HEK293 (cell line): ENCODE data around the gene EARS2.

Source experiments
- GLI4 ChIP-seq: fragments of 450-650 bp; formaldehyde crosslinking; IDR thresholded peaks from 2 replicates; pipeline ENCODE4 v1.5.1; 2016; ENCODE audit warnings: missing biosample characterization, missing genetic modification characterization
- HOXA7 ChIP-seq: sonication (generic); formaldehyde crosslinking; IDR thresholded peaks from 2 replicates; pipeline ENCODE4 v1.8.1; 2022; ENCODE audit warnings: missing genetic modification reagents, borderline replicate concordance
- KLF16 ChIP-seq: fragments of 450-650 bp; formaldehyde crosslinking; IDR thresholded peaks from 2 replicates; pipeline ENCODE4 v1.5.1; 2017; ENCODE audit warnings: missing biosample characterization, missing genetic modification characterization
- MEIS1 ChIP-seq: sonication (generic); formaldehyde crosslinking; IDR thresholded peaks from 2 replicates; pipeline ENCODE4 v1.8.1; 2022; ENCODE audit warnings: missing genetic modification reagents, mild to moderate bottlenecking, borderline replicate concordance
- TRIM28 ChIP-seq: IDR thresholded peaks from 2 replicates; pipeline ENCODE4 v1.6.1; 2011; ENCODE audit warnings: low read length, control low read depth, borderline replicate concordance
- WT1 ChIP-seq: fragments of 450-650 bp; formaldehyde crosslinking; IDR thresholded peaks from 2 replicates; pipeline ENCODE4 v1.5.1; 2016; ENCODE audit warnings: missing biosample characterization, missing genetic modification characterization
- ZBTB8A ChIP-seq: fragments of 450-650 bp; formaldehyde crosslinking; IDR thresholded peaks from 2 replicates; pipeline ENCODE4 v1.5.1; 2016; ENCODE audit warnings: missing biosample characterization, missing genetic modification characterization
- ZNF155 ChIP-seq: fragments of 450-650 bp; formaldehyde crosslinking; IDR thresholded peaks from 2 replicates; pipeline ENCODE4 v1.5.1; 2016; ENCODE audit warnings: missing biosample characterization, missing genetic modification characterization
- ZNF248 ChIP-seq: fragments of 450-650 bp; formaldehyde crosslinking; IDR thresholded peaks from 2 replicates; pipeline ENCODE4 v1.5.1; 2017; ENCODE audit warnings: missing biosample characterization, missing genetic modification characterization
- ZNF394 ChIP-seq: fragments of 450-650 bp; formaldehyde crosslinking; IDR thresholded peaks from 2 replicates; pipeline ENCODE4 v1.5.1; 2016; ENCODE audit warnings: missing biosample characterization, missing genetic modification characterization, mild to moderate bottlenecking, moderate library complexity, borderline replicate concordance
- ZNF624 ChIP-seq: fragments of 450-650 bp; formaldehyde crosslinking; IDR thresholded peaks from 2 replicates; pipeline ENCODE4 v1.5.1; 2017; ENCODE audit warnings: missing biosample characterization, missing genetic modification characterization
- TF ChIP-seq, protein P1 (sequence below): fragments of 450-650 bp; formaldehyde crosslinking; IDR thresholded peaks from 2 replicates; pipeline ENCODE4 v1.5.1; 2016; ENCODE audit warnings: missing biosample characterization, missing genetic modification characterization

DNA sequence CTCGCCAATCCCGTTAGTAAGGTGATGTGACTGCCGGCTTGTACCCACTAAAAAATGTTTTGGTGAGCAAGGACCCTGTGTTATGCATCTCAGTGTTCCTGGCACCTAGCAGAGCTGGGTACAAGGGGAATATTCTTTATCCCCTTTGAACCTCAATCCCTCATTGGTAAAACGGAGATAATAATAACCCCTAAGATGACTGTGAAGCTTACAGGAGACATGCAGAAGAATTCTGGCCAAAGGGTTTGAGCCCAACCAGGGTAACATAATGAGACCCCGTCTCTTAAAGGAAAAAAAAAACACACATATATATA lies 47.8 kb downstream of the EARS2 start:
- TF ChIP-seq GLI4 (tag by site-specific recombination), result no peak
- TF ChIP-seq, protein P1, sequence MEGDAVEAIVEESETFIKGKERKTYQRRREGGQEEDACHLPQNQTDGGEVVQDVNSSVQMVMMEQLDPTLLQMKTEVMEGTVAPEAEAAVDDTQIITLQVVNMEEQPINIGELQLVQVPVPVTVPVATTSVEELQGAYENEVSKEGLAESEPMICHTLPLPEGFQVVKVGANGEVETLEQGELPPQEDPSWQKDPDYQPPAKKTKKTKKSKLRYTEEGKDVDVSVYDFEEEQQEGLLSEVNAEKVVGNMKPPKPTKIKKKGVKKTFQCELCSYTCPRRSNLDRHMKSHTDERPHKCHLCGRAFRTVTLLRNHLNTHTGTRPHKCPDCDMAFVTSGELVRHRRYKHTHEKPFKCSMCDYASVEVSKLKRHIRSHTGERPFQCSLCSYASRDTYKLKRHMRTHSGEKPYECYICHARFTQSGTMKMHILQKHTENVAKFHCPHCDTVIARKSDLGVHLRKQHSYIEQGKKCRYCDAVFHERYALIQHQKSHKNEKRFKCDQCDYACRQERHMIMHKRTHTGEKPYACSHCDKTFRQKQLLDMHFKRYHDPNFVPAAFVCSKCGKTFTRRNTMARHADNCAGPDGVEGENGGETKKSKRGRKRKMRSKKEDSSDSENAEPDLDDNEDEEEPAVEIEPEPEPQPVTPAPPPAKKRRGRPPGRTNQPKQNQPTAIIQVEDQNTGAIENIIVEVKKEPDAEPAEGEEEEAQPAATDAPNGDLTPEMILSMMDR (tag by site-specific recombination), result no peak
- no peak for TF ChIP-seq TRIM28
- TF ChIP-seq ZNF155 (tag by site-specific recombination), result no peak
- TF ChIP-seq HOXA7, result no peak
- TF ChIP-seq KLF16 (tag by site-specific recombination), result no peak
- TF ChIP-seq MEIS1 (CRISPR knock-in tag), result no peak
- no peak for TF ChIP-seq ZBTB8A (tag by site-specific recombination)
- no peak for TF ChIP-seq ZNF624
- no peak for TF ChIP-seq ZNF394 (tag by site-specific recombination)
- no peak for TF ChIP-seq WT1
- TF ChIP-seq ZNF248 (tag by site-specific recombination), result no peak
